ENCODE results near the gene NOLC1.

Gene NOLC1

GRCh38 chr10:102122450-102122849 lies 29.7 kb upstream of the NOLC1 start:
- DNase-seq = no peak

- no peak for DNase-seq
Measured at GRCh38 chr10:102123223-102123622, 29.0 kb upstream of the NOLC1 start.

- DNase-seq = no peak
Measured at GRCh38 chr10:102131286-102132170, 20.7 kb upstream of the NOLC1 start.

- DNase-seq = no peak
Measured at GRCh38 chr10:102132193-102132562, 20.0 kb upstream of the NOLC1 start.

GRCh38 chr10:102132563-102133372 lies 19.4 kb upstream of the NOLC1 start, which contains the start of gene PPRC1:
TSS of gene PPRC1 (plus strand) at chr10:102133040. CDS start at chr10:102133069, 29 bp downstream.
- peak; percentile 97 to 98 for DNase-seq

- peak; percentile 71 to 81 for DNase-seq
Measured at GRCh38 chr10:102133373-102134195, 18.6 kb upstream of the NOLC1 start.

- DNase-seq = no peak
Measured at GRCh38 chr10:102134416-102134815, 17.8 kb upstream of the NOLC1 start.

- DNase-seq = no peak
Measured at GRCh38 chr10:102135956-102136526, 16.1 kb upstream of the NOLC1 start.

GRCh38 chr10:102139281-102140110 lies 12.7 kb upstream of the NOLC1 start:
- no peak for DNase-seq

GRCh38 chr10:102140218-102140617 lies 12.0 kb upstream of the NOLC1 start:
- no peak for DNase-seq

- no peak for DNase-seq
Measured at GRCh38 chr10:102140913-102141540, 11.2 kb upstream of the NOLC1 start.

- no peak for DNase-seq
Measured at GRCh38 chr10:102141583-102142107, 10.5 kb upstream of the NOLC1 start.

GRCh38 chr10:102146971-102147428 lies 5.2 kb upstream of the NOLC1 start:
- no peak for DNase-seq

GRCh38 chr10:102147561-102147960 lies 4.6 kb upstream of the NOLC1 start:
- DNase-seq = no peak

- no peak for DNase-seq
Measured at GRCh38 chr10:102148275-102148674, 3.9 kb upstream of the NOLC1 start.

GRCh38 chr10:102150970-102151773 lies 1.0 kb upstream of the NOLC1 start:
- no peak for DNase-seq

GRCh38 chr10:102152545-102152890 lies 329 bp downstream of the NOLC1 start:
- peak; percentile 57 to 62 for DNase-seq

GRCh38 chr10:102153093-102153620 lies 968 bp downstream of the NOLC1 start:
- DNase-seq = no peak

GRCh38 chr10:102154466-102155116 lies 2.4 kb downstream of the NOLC1 start:
- no peak for DNase-seq

Measured in activated CD4-positive, alpha-beta T cell treated with anti-CD3 and anti-CD28 coated beads for 4 hours (primary cell).